OCI-M2 (cell line): ENCODE measurements around the gene EGFLAM.
"Not testable (repeated sequence)": the region's sequence is repeated elsewhere in the genome, so short reads cannot be mapped to it uniquely, and the experiment has no call there.

Experiments used
- DNase-seq: peaks from one replicate; lab custom pipeline; 2025; ENCODE audit not compliant: unreplicated experiment; lab: John Stamatoyannopoulos, UW

EGFLAM gene

GRCh38 chr5:38413696-38414095 lies 155.3 kb downstream of the EGFLAM start:
- DNase-seq = no peak

- DNase-seq = no peak
These were observed 156.0 kb downstream of the EGFLAM start for GRCh38 chr5:38414348-38414747.

- not testable (repeated sequence) for DNase-seq
These were observed 157.4 kb downstream of the EGFLAM start for GRCh38 chr5:38415772-38416171.

- DNase-seq = no peak
These were observed 159.3 kb downstream of the EGFLAM start for GRCh38 chr5:38417658-38418017.

GRCh38 chr5:38420246-38420645 lies 161.9 kb downstream of the EGFLAM start:
- no peak for DNase-seq

GRCh38 chr5:38420691-38421390 lies 162.5 kb downstream of the EGFLAM start:
- DNase-seq = no peak

- no peak for DNase-seq
These were observed 164.3 kb downstream of the EGFLAM start for GRCh38 chr5:38422622-38423021.

GRCh38 chr5:38423276-38424147 lies 165.2 kb downstream of the EGFLAM start:
- DNase-seq = no peak

GRCh38 chr5:38424148-38425060 lies 166.0 kb downstream of the EGFLAM start:
- no peak for DNase-seq

GRCh38 chr5:38426490-38426889 lies 168.1 kb downstream of the EGFLAM start:
- DNase-seq = no peak

GRCh38 chr5:38426986-38427950 lies 168.9 kb downstream of the EGFLAM start:
- DNase-seq = no peak

- DNase-seq = no peak
These were observed 173.0 kb downstream of the EGFLAM start for GRCh38 chr5:38431242-38431853.

GRCh38 chr5:38433160-38433861 lies 175.0 kb downstream of the EGFLAM start:
- no peak for DNase-seq

- DNase-seq = no peak
These were observed 176.8 kb downstream of the EGFLAM start for GRCh38 chr5:38434966-38435705.

- DNase-seq = no peak
These were observed 180.4 kb downstream of the EGFLAM start for GRCh38 chr5:38438757-38439156.

GRCh38 chr5:38441453-38442246 lies 183.3 kb downstream of the EGFLAM start:
- peak; percentile 18 for DNase-seq

- DNase-seq = no peak
These were observed 183.9 kb downstream of the EGFLAM start for GRCh38 chr5:38442247-38442573.

- DNase-seq = no peak
These were observed 185.0 kb downstream of the EGFLAM start for GRCh38 chr5:38443390-38443789.
